Measurements from ENCODE around the gene ZNF79. TPM values are rescaled to one million over a fixed set of nuclear protein-coding genes. Genes with fewer than 3 reads are reported as not detected.

ZNF79 gene
- total RNA-seq, 1 experiment from 2014 or later, result 13.5 TPM

- no peak for DNase-seq (ENCODE audit: low read depth)
Observed at GRCh38 chr9:127426756-127427155, 2.6 kb downstream of the ZNF79 start.

- no peak for DNase-seq (ENCODE audit: low read depth)
Observed at GRCh38 chr9:127428348-127428747, 4.2 kb downstream of the ZNF79 start.

DNA sequence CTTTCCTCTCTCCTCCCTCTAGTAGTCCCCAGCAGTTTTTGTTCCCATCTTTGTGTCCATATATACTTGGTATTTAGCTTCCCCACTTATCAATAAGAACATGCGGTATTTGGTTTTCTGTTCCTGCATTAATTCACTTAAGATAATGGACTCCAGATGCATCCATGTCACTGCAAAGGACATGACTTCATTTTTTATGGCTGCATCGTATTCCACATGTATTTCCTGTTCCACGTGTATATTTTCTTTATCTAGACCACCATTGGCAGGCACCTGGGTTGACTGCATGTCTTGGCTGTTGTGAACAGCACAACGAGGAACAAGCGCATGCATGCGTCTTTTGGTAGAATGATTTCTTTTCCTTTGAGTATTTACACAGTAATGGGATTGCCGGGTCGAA, 6.2 kb downstream of the ZNF79 start:
- DNase-seq (ENCODE audit: low read depth), result no peak

GRCh38 chr9:127437497-127438264, 13.5 kb downstream of the ZNF79 start:
- no peak for DNase-seq (ENCODE audit: low read depth)

GRCh38 chr9:127438394-127438793, 14.2 kb downstream of the ZNF79 start:
- no peak for DNase-seq (ENCODE audit: low read depth)

- no peak for DNase-seq (ENCODE audit: low read depth)
Observed at GRCh38 chr9:127444283-127444920, 20.2 kb downstream of the ZNF79 start.

DNA sequence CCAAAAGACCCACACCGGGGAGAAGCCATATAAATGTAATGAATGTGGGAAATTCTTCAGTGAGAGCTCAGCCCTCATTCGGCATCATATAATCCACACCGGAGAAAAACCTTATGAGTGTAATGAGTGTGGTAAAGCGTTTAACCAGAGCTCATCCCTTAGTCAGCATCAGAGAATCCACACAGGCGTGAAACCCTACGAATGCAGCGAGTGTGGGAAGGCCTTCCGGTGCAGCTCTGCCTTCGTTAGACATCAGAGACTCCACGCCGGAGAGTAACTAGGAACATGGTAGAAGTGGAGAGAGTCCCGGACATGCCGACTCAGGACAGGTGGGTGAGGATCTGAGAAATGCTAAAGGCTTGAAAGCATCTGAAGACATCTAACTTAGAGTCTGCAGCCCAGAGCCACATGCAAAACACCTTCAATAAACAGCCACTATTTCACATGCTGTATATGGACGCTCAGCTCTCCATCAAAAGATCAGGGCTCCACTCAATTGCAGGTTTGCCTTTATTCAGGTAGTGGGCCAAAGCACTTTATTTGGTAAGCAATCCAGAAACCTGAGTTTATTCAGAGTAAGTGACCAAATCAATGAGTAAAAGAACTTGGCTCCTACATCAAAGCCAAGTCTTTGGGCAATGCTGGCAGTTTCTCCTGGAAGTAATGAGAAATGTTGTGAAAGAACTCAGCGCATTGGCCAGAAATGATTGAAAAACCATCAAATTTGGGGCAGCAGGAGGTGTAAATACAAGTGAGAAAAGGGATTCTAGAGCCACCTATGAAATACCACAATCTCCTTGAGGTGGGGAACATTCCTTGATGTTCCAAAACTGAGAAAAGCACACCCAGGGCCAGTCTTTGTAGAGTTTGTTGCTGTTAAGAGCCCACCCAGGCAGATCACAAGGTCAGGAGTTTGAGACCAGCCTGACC, 21.0 kb downstream of the ZNF79 start:
- DNase-seq (ENCODE audit: low read depth), result no peak

DNA sequence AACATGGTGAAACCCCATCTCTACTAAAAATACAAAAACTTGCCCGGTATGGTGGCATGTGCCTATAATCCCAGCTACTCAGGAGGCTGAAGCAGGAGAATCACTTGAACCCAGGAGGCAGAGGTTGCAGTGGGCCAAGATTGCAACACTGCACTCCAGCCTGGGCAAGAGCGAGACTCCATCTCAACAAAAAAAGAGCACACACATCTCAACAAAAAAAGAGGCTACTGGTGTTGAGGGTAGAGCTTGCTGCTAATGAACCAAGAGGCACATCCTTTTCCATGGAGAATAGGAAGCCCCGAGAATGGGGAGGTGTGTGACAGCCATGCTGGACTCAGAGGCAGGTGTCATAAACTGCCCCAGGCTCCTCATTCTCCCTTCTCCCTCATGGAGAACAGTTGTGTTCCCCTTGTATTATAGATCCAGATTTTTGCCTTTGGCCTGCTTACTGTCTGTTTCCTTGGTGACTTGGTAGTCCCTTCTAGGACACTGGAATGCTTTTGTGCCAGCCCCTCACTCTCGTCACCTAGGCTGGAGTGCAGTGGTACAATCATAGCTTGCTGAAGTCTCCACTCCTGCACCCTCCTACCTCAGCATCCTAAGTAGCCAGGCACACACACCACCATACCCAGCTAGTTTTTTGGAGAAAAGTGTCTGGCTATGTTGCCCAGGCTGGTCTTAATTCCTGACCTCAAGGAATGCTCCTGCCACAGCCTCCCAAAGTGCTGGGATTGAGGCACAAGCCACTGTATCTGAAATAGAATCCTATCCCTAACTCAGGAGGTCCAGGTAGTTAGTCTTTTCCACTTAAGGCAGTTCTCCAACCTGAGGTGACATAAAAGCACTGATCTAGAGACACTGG, 21.9 kb downstream of the ZNF79 start:
- no peak for DNase-seq (ENCODE audit: low read depth)

DNA sequence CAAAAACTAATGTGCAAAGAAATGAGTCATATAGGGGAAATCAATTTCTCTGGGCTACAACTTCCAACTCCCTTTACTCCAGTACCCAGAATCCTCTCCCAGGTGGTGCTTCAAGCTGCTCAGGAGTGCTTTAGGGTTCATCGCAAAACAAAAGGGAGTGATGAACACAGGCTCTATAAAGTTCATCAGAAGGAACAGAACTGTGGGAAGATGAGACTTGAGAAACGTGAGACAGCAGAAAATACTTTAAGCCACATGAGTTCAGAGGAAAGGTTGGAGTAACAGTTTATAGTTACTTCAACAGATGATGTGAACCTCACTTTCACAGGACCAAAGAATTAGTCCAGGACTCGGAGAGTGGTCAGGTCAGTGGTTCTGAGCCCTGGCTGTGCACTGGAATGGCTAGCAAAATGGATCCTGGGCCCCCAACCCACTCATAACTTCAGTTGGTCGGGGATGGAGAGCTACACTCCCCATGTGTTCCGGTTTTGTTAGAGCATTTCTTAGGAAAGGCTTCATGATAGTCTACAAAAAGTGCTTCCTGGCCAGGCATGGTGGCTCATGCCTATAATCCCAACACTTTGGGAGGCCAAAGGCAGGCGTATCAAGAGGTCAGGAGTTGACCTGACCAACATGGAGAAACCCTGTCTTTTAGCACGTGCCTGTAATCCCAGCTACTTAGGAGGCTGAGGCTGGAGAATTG, 22.7 kb downstream of the ZNF79 start:
- DNase-seq (ENCODE audit: low read depth), result no peak

GRCh38 chr9:127447416-127448111, 23.4 kb downstream of the ZNF79 start:
- DNase-seq (ENCODE audit: low read depth), result no peak

DNA sequence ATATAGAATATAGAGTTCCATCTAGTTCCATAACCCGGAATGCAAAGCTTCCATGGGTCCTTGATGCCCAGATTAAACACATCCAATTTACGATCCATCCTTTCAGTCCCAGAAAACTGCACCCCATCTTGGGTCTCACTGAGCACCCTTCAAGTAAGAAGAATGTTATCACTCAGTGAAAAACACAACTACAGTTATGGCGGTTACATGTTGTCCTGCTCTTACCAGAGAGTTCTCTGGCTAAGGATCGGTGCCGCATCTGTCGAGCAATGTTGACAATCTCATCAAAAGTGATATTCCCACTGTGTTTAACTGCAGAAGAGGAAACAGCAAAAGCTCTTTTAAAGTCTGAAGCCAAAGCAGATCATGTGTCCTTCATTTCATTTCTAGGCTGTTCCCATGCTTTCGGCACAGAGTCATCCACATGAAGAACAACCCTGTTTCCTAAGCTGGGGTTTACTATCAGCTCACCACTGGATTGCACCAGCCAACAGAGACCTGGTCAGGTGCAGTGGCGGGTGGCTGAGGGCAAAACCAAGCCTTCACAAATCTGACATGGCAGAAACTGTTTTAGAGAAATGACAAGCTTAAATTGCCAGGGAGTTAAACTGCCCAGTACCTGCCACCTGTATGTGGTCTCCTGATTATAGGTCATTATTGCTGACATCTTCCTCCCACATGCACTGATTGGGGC, 24.1 kb downstream of the ZNF79 start:
- DNase-seq (ENCODE audit: low read depth), result no peak

GRCh38 chr9:127449332-127449966, 25.3 kb downstream of the ZNF79 start:
- DNase-seq (ENCODE audit: low read depth), result no peak

DNA sequence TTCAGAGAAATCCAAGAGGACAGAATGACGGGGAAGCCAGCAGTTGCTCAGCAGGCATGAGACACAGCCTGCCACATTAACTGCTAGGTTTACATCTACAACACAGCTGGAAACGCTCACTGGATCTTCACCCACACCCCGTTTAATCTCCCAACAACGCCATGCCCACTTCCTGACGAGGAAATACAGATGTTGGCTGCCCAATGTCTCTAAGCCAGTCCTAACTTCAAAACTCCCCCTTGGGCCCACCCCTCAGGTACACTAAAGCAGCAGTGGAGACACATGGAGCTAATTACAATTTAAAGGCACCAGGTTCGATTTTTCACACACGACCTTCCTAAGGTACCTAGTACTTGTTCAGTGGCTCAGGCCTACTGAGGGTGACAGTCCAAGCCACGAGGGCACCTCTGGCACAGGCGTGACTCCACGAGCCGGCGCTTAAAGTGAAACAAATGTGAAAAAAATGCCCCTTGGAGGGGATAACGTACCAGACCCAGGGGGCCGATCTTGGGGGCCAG, 26.1 kb downstream of the ZNF79 start:
- peak; percentile 31 for DNase-seq (ENCODE audit: low read depth)

DNA sequence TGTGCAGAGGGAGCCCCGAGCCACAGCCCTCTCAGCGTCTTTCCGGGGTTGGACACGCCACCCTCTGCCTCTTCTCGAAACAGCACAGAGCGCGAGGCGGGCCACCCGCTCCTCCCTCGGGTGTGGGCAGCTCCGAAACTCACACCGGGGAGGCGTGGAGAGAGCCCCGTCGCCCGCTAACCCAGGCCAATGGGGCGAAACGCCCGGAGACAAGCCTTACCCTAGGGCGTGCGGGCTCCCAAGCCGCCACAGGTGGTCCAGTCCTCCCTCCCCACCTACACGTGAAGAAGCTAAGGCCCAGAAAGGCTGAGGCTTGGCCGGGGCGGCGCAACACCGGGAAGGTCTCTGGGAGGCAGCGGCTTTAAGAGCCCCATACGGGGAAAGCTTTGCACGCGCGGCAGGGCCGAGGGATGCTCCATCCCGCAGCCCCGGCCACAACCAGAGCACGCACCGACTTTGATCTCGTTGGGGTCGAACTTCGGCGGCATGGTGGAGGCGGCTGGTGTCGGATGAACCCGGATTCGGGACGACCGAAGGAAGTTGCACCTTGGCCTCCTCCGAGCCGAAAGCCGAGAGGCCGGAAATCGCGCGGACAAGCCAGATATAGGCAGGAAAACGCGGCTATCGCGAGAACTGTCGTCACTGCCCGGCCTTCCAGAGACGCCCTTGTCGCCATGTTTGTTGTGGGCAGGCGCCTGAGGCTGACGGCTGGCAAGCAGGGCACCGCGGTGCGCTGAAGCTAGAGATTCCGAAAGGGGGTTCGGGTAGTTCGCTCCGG, 26.8 kb downstream of the ZNF79 start, which contains the start of the genes LRSAM1 and RPL12:
Gene LRSAM1, plus strand, starts transcription at position 681 of the 778 bp plus-strand sequence. CDS start 3,018 bp downstream, outside the sequence.
Gene RPL12, minus strand, starts transcription at position 577 of the 778 bp plus-strand sequence. Its CDS starts 89 bp downstream, at position 488.
- peak; percentile 98 for DNase-seq (ENCODE audit: low read depth)

DNA sequence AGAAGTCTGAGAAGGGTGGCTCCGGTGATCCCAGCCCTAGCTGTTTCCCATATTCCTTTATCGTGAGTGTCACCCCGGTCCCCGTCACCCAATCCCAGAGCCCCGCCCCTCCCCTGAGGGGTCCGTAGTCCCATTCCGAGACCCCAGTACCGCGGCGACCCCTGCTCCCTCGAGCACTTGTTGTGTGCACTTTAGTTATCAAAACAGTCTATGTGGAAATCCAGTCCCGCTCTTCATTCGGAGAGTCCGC, 27.4 kb downstream of the ZNF79 start:
- no peak for DNase-seq (ENCODE audit: low read depth)

- peak; percentile 76 for DNase-seq (ENCODE audit: low read depth)
Observed at GRCh38 chr9:127451858-127452656, 27.9 kb downstream of the ZNF79 start.

DNA sequence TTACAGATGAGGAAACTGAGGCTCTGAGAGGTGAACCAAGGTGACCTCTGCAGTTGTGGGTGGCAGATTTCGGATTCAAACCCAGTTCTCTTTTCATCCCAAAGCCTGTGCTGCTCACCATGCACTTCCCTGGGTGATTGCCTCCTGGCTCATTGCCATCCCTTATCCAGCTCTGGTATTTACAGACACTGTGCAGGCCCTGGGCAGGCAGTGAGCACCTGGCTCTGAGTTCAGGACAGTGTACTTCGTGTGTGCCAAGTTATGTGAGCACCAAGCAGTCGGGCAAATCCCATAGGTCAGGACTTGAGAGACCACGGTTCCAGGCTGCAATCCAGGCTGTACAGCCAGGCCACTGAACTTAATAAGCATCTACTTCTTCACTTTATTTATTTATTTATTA, 28.5 kb downstream of the ZNF79 start:
- peak; percentile 46 for DNase-seq (ENCODE audit: low read depth)

Measured in Daoy (cell line).